Sigmoid colon (tissue), 7 donors: Measurements from ENCODE around the gene NELFB. TPM values are rescaled to one million over a fixed set of nuclear protein-coding genes. Genes with fewer than 3 reads are reported as not detected.
A peak's percentile ranks its signal among the peaks of the same experiment; 100 is the strongest.
"Not testable (repeated sequence)": the region's sequence is repeated elsewhere in the genome, so short reads cannot be mapped to it uniquely, and the experiment has no call there.

ENCODE experiments used
- DNase-seq: peaks from one replicate; pipeline ENCODE4 v3.0.0-alpha.2; 2019
- H3K27ac ChIP-seq, 4 donors: fragments of 200-600 bp; sonication (generic); one replicate each; pipeline ENCODE4 v1.5.1; 2016 to 2019; ENCODE audit warnings: mild to moderate bottlenecking in 1 of 4
- H3K27me3 ChIP-seq, 3 donors: fragments of 200-600 bp; sonication (generic); one replicate each; pipeline ENCODE4 v1.5.1; 2019; ENCODE audit warnings: mild to moderate bottlenecking in 1 of 3
- H3K36me3 ChIP-seq, 4 donors: fragments of 200-600 bp; sonication (generic); one replicate each; pipeline ENCODE4 v1.5.1; 2016 to 2019
- H3K4me1 ChIP-seq, 4 donors: fragments of 200-600 bp; sonication (generic); one replicate each; pipeline ENCODE4 v1.5.1; 2017 to 2019
- H3K4me3 ChIP-seq, 4 donors: fragments of 200-600 bp; sonication (generic); one replicate each; pipeline ENCODE4 v1.5.1; 2017 to 2019; ENCODE audit warnings: mild to moderate bottlenecking in 2 of 4, moderate library complexity in 1 of 4
- H3K9me3 ChIP-seq, 4 donors: fragments of 200-600 bp in 3 of 4; sonication (generic) in 3 of 4; one replicate each; pipeline versions ENCODE4 v1.5.1 to v1.6.1; 2013 to 2019
- CTCF ChIP-seq, 4 experiments: fragments of 450-650 bp in 3 of 4; fragments of 200-600 bp in 1 of 4; IDR thresholded peaks; one replicate each; pipeline ENCODE4 v1.5.1; 2016 to 2019; ENCODE audit warnings: antibody characterized with exemption in 4 of 4, mild to moderate bottlenecking in 3 of 4, moderate library complexity in 2 of 4
- EP300 ChIP-seq, 4 donors: sonication (generic); formaldehyde crosslinking; IDR thresholded peaks; one replicate each; pipeline ENCODE4 v1.6.1; 2017; ENCODE audit warnings: antibody characterized with exemption in 4 of 4
- POLR2A ChIP-seq, 2 donors: fragments of 450-650 bp; IDR thresholded peaks; one replicate each; pipeline ENCODE4 v1.6.1; 2016; ENCODE audit warnings: antibody characterized with exemption in 2 of 2, mild to moderate bottlenecking in 2 of 2, moderate library complexity in 2 of 2
- POLR2AphosphoS5 ChIP-seq, 4 donors: sonication (generic); formaldehyde crosslinking; IDR thresholded peaks; one replicate each; pipeline ENCODE4 v1.6.1; 2017; ENCODE audit warnings: antibody characterized with exemption in 4 of 4
- WGBS, 2 donors: extraction: QIAGEN DNeasy Blood & Tissue Kit; methylation state at CpG; one replicate each; pipeline ENCODE4 v1.1.7; 2013; 5-methylcytosine and 5-hydroxymethylcytosine counted together
- intact Hi-C: fragments of 100-400 bp; cut with DNase I; formaldehyde crosslinking; loops from one replicate; pipeline ENCODE4 v1.15.1; 2023
- polyA plus RNA-seq, 3 donors: library from polyadenylated mRNA; stranded (reverse); fragments of 200-250 nt; gene quantifications; one replicate each; pipeline ENCODE4 v1.2.3, GENCODE V29; 2013
- total RNA-seq, 4 donors: library from RNA; depleted of rRNA; stranded (reverse); fragments of >200 nt; gene quantifications; one replicate each; pipeline ENCODE4 v1.1.0, GENCODE V29; 2016
- donor health status: healthy with polysubstance abuse.
- donor health status: Bipolar disorder and iron deficiency.
- donor health status: healthy.

The NELFB gene
- total and polyA plus RNA-seq, 7 donors = 24.7 to 70.5 (median 36.5) TPM

DNA sequence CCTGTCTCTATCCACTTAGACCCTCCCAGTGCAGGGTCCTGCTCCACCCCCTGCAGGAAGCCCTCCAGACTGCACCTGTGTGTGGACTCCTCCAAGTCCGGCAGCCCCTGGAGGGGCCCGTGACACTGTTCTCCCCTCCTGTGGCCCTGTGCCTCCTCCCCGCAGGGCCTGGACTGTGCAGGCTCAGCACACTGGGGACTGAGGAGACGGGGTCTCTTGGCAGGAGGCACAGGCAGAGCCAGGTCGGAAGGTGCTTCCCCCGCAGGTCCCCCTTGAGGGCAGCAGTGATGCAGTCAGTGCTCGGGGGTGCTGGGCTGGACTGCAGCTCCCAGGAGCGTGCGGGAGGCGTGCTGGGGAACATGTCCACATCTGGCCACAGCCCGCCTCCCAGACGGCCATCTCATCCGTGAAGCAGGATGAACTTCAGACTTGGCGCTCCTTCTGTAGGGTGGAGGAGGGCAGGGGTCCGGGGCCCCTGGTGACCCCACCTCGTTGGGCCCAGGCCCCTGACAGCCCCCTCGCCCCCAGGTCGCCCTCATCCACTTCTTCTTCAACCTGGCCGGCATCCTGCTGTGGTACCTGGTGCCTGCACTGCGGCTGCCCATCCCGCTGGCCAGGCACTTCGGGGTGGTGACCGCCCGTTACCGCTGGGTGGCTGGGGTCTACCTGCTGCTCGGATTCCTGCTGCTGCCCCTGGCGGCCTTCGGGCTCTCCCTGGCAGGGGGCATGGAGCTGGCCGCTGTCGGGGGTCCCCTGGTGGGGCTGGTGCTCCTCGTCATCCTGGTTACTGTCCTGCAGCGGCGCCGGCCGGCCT, 19.5 kb upstream of the NELFB start:
- WGBS, 2 donors = 74 to 75% methylated on average over 35 of the region's 35 CpGs
- DNase-seq = no peak
- TF ChIP-seq POLR2AphosphoS5 (IDR thresholded peaks at IDR 0.05) = no peak
- no peaks in the 10 kb centered on the region for H3K9me3 ChIP-seq
- intact Hi-C loops = loop anchor here (5.0 kb wide), 1 partner anchor 48 kb away; the partner anchor contains the start of genes ANAPC2 and SSNA1
- peaks cover 16 to 44% (median 43%) of the 10 kb centered on the region in 3 donors for H3K27me3 ChIP-seq
- peak overlapping the region; percentile 18 to 34 (median 25) for H3K4me3 ChIP-seq
- peaks cover 0 to 45% (median 39%) of the 10 kb centered on the region in 4 donors for H3K4me1 ChIP-seq
- H3K27ac ChIP-seq = no peak overlapping the region
- H3K36me3 ChIP-seq = no peaks in the 10 kb centered on the region

- 10 to 13% methylated on average over 31 of the region's 31 CpGs for WGBS, 2 donors
- Histone ChIP-seq H3K27ac (no peak overlapping the region), H3K27me3 (peaks cover 12 to 37% (median 36%) of the 10 kb centered on the region in 3 donors), H3K36me3 (no peaks in the 10 kb centered on the region), H3K4me3 (peak overlapping the region; percentile 18 to 34 (median 25)), H3K4me1 (peaks cover 2 to 45% (median 39%) of the 10 kb centered on the region in 4 donors), H3K9me3 (no peaks in the 10 kb centered on the region)
- intact Hi-C loops = loop anchor here (5.0 kb wide), 1 partner anchor 49 kb away; the partner anchor contains the start of genes ANAPC2 and SSNA1
- DNase-seq = peak; percentile 93
- no peak for TF ChIP-seq POLR2AphosphoS5 (IDR thresholded peaks at IDR 0.05)
- TF ChIP-seq CTCF (IDR thresholded peaks at IDR 0.05) = peak; percentile 98 to 100 (median 98)
These were observed 18.7 kb upstream of the NELFB start for GRCh38 chr9:137236238-137236935.

GRCh38 chr9:137236936-137237421, 18.1 kb upstream of the NELFB start:
- H3K27ac ChIP-seq = no peak overlapping the region
- TF ChIP-seq POLR2A (IDR thresholded peaks at IDR 0.05) = no peak
- no peak for TF ChIP-seq EP300 (IDR thresholded peaks at IDR 0.05)
- TF ChIP-seq POLR2AphosphoS5 (IDR thresholded peaks at IDR 0.05) = no peak
- TF ChIP-seq CTCF (IDR thresholded peaks at IDR 0.05) = no peak
- intact Hi-C loops = loop anchor here (5.0 kb wide), 1 partner anchor 50 kb away; the partner anchor contains the start of genes ANAPC2 and SSNA1
- WGBS, 2 donors = 23 to 35% methylated on average over 11 of the region's 11 CpGs
- no peaks in the 10 kb centered on the region for H3K36me3 ChIP-seq
- DNase-seq = no peak
- peak overlapping the region in 2 of 4 donors; percentile 23 to 34 for H3K4me3 ChIP-seq
- H3K27me3 ChIP-seq = peaks cover 12 to 31% (median 30%) of the 10 kb centered on the region in 3 donors
- peaks cover 2 to 49% (median 41%) of the 10 kb centered on the region in 4 donors for H3K4me1 ChIP-seq
- H3K9me3 ChIP-seq = no peaks in the 10 kb centered on the region

GRCh38 chr9:137237759-137238726, 17.1 kb upstream of the NELFB start:
- Histone ChIP-seq H3K9me3 (no peaks in the 10 kb centered on the region), H3K36me3 (peaks cover 0 to 10% (median 8%) of the 10 kb centered on the region in 4 donors), H3K4me1 (peaks cover 2 to 60% (median 52%) of the 10 kb centered on the region in 4 donors), H3K4me3 (no peak overlapping the region), H3K27me3 (peaks cover 3 to 20% (median 19%) of the 10 kb centered on the region in 3 donors), H3K27ac (no peak overlapping the region)
- intact Hi-C loops = loop anchor here (5.0 kb wide), 1 partner anchor 51 kb away; the partner anchor contains the start of genes ANAPC2 and SSNA1
- WGBS, 2 donors = 20 to 60% methylated on average over 13 of the region's 13 CpGs
- no peak for TF ChIP-seq CTCF (IDR thresholded peaks at IDR 0.05)
- TF ChIP-seq POLR2AphosphoS5 (IDR thresholded peaks at IDR 0.05) = no peak
- no peak for TF ChIP-seq POLR2A (IDR thresholded peaks at IDR 0.05)
- TF ChIP-seq EP300 (IDR thresholded peaks at IDR 0.05) = no peak
- no peak for DNase-seq

GRCh38 chr9:137239541-137240200, 15.5 kb upstream of the NELFB start:
- intact Hi-C loops = loop anchor here (2.0 to 5.0 kb wide), 4 partner anchors 15 to 52 kb away; partner anchors contain the start of genes ANAPC2, NELFB, RNF208 and SSNA1
- WGBS, 2 donors = 15 to 43% methylated on average over 27 of the region's 27 CpGs

More at GRCh38 chr9:137239541-137240200, 15.5 kb upstream of the NELFB start:
- not testable (repeated sequence) for H3K9me3 ChIP-seq, H3K27me3 ChIP-seq, DNase-seq
- Histone ChIP-seq H3K4me3 (peak overlapping the region; percentile 63 to 90 (median 78)), H3K36me3 (peaks cover 4 to 19% (median 15%) of the 10 kb centered on the region in 4 donors), H3K27ac (peak overlapping the region; percentile 98 to 100 (median 98)), H3K4me1 (peaks cover 2 to 75% (median 59%) of the 10 kb centered on the region in 4 donors)
